Fibroblast of lung (primary cell): Measurements from ENCODE around the gene LCA5.

Experiments used
- EZH2 ChIP-seq: IDR thresholded peaks from 2 replicates; pipeline ENCODE4 v1.5.1; 2012; ENCODE audit warnings: low read length, control low read depth, mild to moderate bottlenecking; ENCODE audit errors: missing control alignments
- TF ChIP-seq, protein P1 (sequence below), 2 donors: IDR thresholded peaks in 1 of 2; conservative IDR thresholded peaks in 1 of 2; 1 replicate in 1 of 2; 2 replicates in 1 of 2; pipeline ENCODE4 v1.5.1; 2011 to 2012; ENCODE audit warnings: low read length in 2 of 2, control low read depth in 1 of 2, inconsistent platforms in 1 of 2, low read depth in 1 of 2, mild to moderate bottlenecking in 1 of 2

DNA sequence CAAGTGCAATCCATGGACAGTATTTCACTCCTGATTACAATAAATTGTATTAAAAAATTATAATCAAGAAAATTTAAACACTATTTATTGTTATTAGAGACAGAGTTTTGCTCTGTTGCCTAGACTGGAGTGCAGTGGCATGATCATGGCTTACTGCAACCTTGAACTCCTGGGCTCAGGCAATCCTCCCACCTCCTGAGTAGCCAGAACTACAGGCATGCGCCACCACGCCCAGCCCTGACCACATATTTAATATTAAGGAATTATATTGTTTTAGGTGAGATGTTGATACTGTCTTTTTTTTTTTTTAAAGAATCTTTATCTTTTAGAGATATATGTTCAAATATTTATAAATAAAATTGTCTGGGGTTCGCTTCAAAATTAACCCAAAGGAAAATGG lies 14.6 kb downstream of the LCA5 start:
- TF ChIP-seq, protein P1, sequence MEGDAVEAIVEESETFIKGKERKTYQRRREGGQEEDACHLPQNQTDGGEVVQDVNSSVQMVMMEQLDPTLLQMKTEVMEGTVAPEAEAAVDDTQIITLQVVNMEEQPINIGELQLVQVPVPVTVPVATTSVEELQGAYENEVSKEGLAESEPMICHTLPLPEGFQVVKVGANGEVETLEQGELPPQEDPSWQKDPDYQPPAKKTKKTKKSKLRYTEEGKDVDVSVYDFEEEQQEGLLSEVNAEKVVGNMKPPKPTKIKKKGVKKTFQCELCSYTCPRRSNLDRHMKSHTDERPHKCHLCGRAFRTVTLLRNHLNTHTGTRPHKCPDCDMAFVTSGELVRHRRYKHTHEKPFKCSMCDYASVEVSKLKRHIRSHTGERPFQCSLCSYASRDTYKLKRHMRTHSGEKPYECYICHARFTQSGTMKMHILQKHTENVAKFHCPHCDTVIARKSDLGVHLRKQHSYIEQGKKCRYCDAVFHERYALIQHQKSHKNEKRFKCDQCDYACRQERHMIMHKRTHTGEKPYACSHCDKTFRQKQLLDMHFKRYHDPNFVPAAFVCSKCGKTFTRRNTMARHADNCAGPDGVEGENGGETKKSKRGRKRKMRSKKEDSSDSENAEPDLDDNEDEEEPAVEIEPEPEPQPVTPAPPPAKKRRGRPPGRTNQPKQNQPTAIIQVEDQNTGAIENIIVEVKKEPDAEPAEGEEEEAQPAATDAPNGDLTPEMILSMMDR (conservative IDR thresholded peaks at IDR 0.05 in 1 of 2, IDR thresholded peaks at IDR 0.05 in 1 of 2; ENCODE audit: low read depth in 1 of 2, low read length in 2 of 2) = no peak
- TF ChIP-seq EZH2 = no peak
